Activated CD8-positive, alpha-beta memory T cell treated with anti-CD3 and anti-CD28 coated beads, Interleukin-2, amount 50 U/mL, for 1 hour (primary cell): ENCODE data around the gene PLCB2.
A peak's percentile ranks its signal among the peaks of the same experiment; 100 is the strongest.

Source experiments
- DNase-seq: peaks from one replicate; pipeline ENCODE4 v3.0.0-alpha.2; 2020; ENCODE audit errors: extremely low read depth

Gene PLCB2

DNA sequence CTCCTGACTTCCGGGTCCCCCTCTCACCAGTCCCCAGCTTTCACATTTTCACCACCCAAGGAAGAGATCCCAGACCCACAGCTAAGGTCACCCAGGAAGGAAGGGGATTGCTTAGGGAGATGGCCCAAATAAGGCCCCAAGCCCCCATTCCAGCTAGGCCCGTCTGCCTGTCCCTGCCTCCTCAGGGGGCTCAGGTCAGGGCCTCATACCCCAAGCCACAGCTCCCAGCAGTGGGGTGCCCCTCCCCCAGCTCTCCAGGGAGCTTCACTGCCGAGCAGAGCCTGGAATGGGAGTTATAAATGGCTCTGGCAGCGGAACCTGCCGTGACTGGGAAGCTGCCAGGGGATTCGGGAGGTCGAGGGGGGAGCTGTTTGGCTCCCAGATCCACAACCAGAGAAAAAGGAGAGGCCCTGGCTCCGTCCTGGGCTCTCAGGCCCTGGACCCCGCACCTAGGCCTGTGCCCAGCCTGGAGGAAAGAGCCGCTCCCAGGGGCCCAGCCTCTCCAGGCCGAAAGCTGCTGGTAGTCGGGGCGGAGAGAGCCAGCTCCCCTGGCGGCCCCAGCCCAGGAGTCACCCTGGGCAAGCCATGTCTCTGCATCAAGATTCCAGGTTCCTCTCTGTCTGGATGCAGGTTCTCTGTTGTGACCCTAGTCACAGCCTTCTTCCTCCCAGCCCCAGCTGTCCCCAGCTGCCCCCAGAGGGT is 32.5 kb upstream of the PLCB2 start:
- DNase-seq, result no peak

DNA sequence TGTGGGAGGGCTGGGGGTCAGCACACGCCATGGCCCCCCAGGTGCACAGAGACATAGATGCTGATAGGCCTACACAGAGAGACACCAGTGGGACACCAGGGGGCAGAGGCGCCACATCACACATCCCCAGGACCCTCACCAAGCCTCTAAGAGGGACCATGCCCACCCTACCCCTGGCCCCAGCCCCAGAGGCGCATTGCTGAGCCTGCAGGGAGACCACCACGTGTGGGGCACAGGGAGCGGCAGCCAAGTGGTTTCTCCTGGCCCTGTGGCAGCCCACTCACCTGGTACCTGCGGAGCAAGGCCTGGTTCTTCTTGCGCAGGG is 31.8 kb upstream of the PLCB2 start:
- DNase-seq, result no peak

GRCh38 chr15:40338921-40339620 is 31.3 kb upstream of the PLCB2 start:
- no peak for DNase-seq

DNA sequence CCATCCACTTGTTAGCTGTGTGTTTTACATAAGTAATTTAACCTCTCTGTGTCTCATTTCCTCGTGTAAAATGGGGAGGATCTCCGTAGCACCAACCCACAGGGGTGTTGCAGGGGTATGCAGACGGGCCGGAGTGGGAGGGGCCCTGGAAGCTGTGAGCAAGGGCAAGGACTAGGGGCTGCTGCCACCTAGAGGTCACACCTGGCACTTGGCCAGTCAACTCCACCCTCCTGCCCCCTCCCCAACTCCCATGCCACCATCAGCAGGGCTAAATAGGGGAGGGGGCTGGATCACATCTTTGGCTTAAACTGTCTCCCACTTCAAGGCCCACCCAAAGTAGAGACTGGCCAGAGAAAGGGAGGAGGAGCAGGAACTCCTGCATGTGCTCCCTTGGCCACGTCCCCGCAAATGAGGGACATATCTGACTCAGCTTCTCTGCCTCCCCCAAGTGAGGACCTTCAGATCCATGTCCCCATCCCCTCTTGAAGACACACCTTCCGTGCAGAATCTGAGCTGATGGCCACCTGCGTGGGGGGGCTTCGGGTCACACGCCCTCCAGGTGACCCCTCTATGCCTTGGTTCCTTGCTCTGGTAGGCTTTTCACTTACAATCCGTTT is 30.4 kb upstream of the PLCB2 start:
- peak; percentile 40 for DNase-seq

- DNase-seq, result no peak
These were observed 29.9 kb upstream of the PLCB2 start for GRCh38 chr15:40337597-40337996.

GRCh38 chr15:40336744-40337122 is 29.0 kb upstream of the PLCB2 start:
- no peak for DNase-seq

DNA sequence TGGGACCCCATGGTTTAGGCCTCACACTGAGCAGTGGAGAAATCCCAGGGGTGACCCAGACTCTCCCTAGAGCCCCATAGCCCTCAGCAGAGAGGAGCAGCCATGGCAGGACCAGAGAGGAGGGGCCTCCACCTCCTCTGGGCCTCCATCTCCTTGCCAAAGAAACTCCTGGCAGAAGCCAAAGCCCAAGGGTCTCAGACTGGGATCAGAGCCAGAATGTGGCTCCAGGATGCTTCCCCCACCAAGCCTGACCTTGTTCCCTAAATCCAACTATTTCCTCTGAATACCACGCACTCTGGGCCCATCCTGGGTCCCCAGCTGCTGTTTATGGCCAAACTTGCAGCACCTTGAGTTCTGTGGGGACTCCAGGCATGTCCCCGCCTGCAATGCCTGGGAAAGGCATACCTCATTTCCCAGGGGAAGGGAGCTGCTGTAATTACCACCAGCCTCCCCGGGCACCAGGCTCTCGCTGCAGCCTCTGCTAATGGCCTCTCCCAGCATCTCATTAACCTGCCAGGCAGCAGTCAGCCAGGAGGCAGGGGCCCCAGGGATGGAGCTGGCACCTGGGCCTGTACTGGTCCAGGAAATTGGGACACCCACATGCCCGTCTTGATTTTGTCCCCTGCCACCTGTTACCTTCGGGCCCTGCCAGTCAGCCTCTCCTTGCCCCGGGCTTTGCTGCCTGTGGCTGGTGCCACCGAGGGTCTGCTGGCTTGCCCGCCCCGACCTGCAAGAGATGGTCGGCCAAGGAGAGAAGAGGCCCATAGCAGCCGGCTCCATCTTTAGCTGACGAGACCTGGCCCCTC is 28.4 kb upstream of the PLCB2 start:
- DNase-seq, result no peak

DNA sequence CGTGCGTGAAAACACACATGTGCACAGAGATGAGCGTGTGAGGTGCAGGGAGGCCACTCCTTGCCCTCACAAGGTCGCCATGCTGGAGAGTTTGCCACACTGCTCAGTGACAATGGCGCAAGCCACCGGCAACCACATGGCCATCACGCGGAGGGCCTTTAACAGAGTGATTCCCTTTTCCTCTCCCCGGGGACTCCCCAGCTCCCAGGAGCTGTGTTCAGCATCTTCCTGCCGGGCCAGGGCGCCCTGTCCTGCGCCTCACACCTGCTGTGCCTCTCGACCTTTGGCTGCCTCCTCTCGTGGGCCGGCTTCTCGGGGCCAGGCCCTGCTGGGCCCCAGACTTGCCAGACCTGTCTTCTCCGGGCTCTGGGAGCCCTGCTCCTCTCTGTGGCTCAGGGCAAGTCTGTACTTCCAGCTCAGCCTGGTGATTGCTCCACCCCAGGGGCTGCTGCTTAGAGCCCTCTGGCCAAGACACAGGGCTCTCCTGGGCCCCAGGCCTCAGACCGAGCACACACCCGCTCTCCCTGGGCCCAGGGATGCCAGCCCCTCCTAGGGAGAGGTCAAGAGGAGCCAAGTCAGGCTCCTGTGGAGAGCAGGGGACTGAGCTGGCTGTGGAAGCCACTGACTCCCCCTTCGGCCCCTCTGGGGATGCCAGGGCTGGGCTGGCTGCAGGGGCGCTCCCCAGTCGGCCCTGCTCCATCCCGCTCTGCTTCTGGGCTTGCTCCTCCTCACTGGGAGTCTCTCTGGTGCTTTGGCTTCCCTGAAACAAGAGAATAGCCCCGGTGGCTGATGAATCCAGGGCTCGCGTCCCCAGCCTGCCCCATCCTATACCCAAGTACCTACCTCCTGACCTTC is 27.4 kb upstream of the PLCB2 start:
- no peak for DNase-seq

DNA sequence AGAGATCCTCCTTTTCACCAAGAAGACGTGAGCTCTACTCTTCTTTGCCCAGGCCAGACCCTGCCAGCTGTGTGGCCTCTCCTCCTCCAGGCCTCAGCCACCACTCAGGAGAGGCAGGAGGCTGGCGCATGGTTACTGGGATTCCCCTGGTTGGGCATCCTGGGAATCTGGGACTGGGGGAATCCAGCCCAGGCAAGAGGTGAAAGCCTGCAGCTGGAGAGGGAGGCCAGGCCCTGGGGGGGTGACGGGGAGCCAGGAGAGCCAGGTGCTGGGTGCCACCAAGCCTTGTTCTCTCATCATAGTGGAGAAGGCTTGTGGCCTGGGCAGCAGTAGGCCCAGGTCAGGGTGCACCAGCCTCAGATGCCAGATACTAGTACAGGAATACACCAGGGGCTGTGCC is 26.8 kb upstream of the PLCB2 start:
- DNase-seq, result no peak

- DNase-seq, result no peak
These were observed 26.3 kb upstream of the PLCB2 start for GRCh38 chr15:40333922-40334492.

- DNase-seq, result no peak
These were observed 24.5 kb upstream of the PLCB2 start for GRCh38 chr15:40332113-40332781.

DNA sequence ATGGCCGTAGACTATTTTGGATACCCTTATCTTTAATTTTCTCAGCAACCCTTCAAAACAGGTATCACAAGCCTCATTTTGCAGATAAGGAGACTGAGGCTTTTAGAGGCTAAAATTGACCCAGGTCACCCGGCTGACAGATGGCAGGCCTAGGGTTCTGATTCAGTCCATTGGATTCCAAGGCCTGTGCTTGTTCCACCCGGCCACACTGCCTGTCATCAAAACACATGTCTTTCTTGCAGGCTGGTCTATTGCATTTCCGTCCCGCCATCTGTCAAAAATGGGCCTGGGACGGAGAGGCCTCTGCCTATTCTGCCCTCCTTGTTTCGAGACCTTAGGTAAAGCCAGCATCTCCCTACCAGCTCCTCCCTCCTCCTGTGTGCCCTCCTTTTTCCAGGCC is 23.9 kb upstream of the PLCB2 start:
- no peak for DNase-seq

GRCh38 chr15:40331026-40331425 is 23.3 kb upstream of the PLCB2 start:
- no peak for DNase-seq

- DNase-seq, result no peak
These were observed 22.7 kb upstream of the PLCB2 start for GRCh38 chr15:40330368-40330836.

GRCh38 chr15:40329804-40330203 is 22.1 kb upstream of the PLCB2 start:
- no peak for DNase-seq

- DNase-seq, result no peak
These were observed 21.0 kb upstream of the PLCB2 start for GRCh38 chr15:40328751-40329150.

DNA sequence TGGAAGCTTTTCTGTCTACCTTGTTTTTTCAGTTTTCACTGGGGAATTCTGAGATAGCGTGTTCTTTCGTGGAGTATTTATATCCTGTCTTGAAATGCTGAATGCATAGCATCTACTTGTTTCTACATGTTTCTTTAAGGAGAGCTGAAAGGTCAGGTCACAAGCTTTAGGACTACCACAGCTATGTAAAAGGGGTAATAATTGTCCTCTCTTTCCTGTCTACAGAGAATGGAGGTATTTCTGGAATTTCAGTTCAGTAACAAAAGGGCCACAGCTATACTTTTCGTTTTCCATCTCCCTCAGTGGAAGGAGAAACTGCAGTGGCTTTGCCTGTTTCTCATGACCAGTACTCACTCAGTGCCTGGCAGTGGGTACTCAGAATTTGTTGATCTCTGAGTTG is 20.4 kb upstream of the PLCB2 start:
- no peak for DNase-seq

DNA sequence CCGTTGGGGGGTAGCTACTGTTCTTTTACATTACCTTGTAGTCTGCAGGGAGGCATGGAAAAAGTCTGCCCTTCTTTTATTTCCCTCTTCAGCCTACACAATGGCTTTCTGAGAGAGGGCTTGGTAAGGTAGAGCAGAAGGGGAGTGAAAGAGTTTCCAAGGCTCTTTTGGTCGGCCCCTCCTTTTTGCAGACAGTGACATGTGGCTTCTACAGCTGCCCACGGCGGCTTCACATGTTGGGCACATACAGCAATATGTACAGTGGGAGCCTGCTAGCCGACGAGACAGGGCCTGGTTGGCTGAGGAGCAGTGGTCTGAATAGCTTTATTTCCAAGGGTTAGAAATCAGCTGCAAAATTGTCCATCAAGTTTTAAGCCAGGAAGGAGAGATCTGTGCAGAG is 19.7 kb upstream of the PLCB2 start:
- no peak for DNase-seq

- DNase-seq, result no peak
These were observed 18.0 kb upstream of the PLCB2 start for GRCh38 chr15:40325700-40326099.

- DNase-seq, result no peak
These were observed 17.5 kb upstream of the PLCB2 start for GRCh38 chr15:40325188-40325587.
